Stimulated activated CD4-positive, alpha-beta T cell treated with anti-CD3 and anti-CD28 coated beads, Interleukin-1b, Interleukin-23, amount 100 ng/mL, for 4 hours (primary cell): Measurements from ENCODE around the gene KLHDC4.

Experiments used
- DNase-seq, 2 donors: peaks; one replicate each; pipeline ENCODE4 v3.0.0-alpha.2; 2020; ENCODE audit warnings: low read depth in 2 of 2

Gene KLHDC4

GRCh38 chr16:87661561-87661960, 104.2 kb downstream of the KLHDC4 start:
- DNase-seq: peak in 1 of 2 donors; percentile 7

- no peak for DNase-seq
These were observed 107.1 kb downstream of the KLHDC4 start for GRCh38 chr16:87658564-87659225.
